Measurements from ENCODE around the gene RETREG1. TPM values are rescaled to one million over a fixed set of nuclear protein-coding genes. Genes with fewer than 3 reads are reported as not detected.

The RETREG1 gene
- total RNA-seq, 4 donors from 2014 or later = 0.51 to 12.5 (median 4.5) TPM

GRCh38 chr5:16525651-16526050 is 91.1 kb downstream of the RETREG1 start:
- no peak overlapping the region for H3K27ac ChIP-seq

GRCh38 chr5:16524286-16524685 is 92.5 kb downstream of the RETREG1 start:
- no peak overlapping the region for H3K4me3 ChIP-seq
- no peaks in the 10 kb centered on the region for H3K9me3 ChIP-seq
- TF ChIP-seq POLR2A (IDR thresholded peaks at IDR 0.05) (no peak), CTCF (IDR thresholded peaks at IDR 0.05) (no peak)
- intact Hi-C loops (cut with DNase I; ENCODE audit: low total_unique reads) = no loop called here
- no peaks in the 10 kb centered on the region for H3K36me3 ChIP-seq
- H3K27ac ChIP-seq = no peak overlapping the region
- no peaks in the 10 kb centered on the region for H3K27me3 ChIP-seq
- H3K4me1 ChIP-seq = no peaks in the 10 kb centered on the region
- no peak for DNase-seq

More at GRCh38 chr5:16525651-16526050, 91.1 kb downstream of the RETREG1 start:
- no peak for DNase-seq
- Histone ChIP-seq H3K4me3 (no peak overlapping the region), H3K36me3 (no peaks in the 10 kb centered on the region), H3K4me1 (no peaks in the 10 kb centered on the region), H3K27me3 (no peaks in the 10 kb centered on the region), H3K9me3 (no peaks in the 10 kb centered on the region)
- intact Hi-C loops (cut with DNase I; ENCODE audit: low total_unique reads) = no loop called here
- no peak for TF ChIP-seq POLR2A (IDR thresholded peaks at IDR 0.05)
- no peak for TF ChIP-seq CTCF (IDR thresholded peaks at IDR 0.05)

- Histone ChIP-seq H3K27ac (no peak overlapping the region), H3K9me3 (no peaks in the 10 kb centered on the region), H3K4me3 (no peak overlapping the region), H3K27me3 (no peaks in the 10 kb centered on the region), H3K36me3 (no peaks in the 10 kb centered on the region), H3K4me1 (no peaks in the 10 kb centered on the region)
- DNase-seq = no peak
- intact Hi-C loops (cut with DNase I; ENCODE audit: low total_unique reads) = no loop called here
- TF ChIP-seq POLR2A (IDR thresholded peaks at IDR 0.05) = no peak
- no peak for TF ChIP-seq CTCF (IDR thresholded peaks at IDR 0.05)
These were observed 95.0 kb downstream of the RETREG1 start for GRCh38 chr5:16521521-16522483.

GRCh38 chr5:16520841-16521240 is 96.0 kb downstream of the RETREG1 start:
- no peak overlapping the region for H3K4me3 ChIP-seq
- no peak overlapping the region for H3K27ac ChIP-seq
- DNase-seq = no peak
- no peaks in the 10 kb centered on the region for H3K9me3 ChIP-seq
- H3K27me3 ChIP-seq = no peaks in the 10 kb centered on the region
- TF ChIP-seq POLR2A (IDR thresholded peaks at IDR 0.05) (no peak), CTCF (IDR thresholded peaks at IDR 0.05) (no peak)
- H3K36me3 ChIP-seq = no peaks in the 10 kb centered on the region
- no peaks in the 10 kb centered on the region for H3K4me1 ChIP-seq
- intact Hi-C loops (cut with DNase I; ENCODE audit: low total_unique reads) = no loop called here

- TF ChIP-seq CTCF (IDR thresholded peaks at IDR 0.05) (no peak), POLR2A (IDR thresholded peaks at IDR 0.05) (no peak)
- Histone ChIP-seq H3K4me1 (no peaks in the 10 kb centered on the region), H3K27me3 (no peaks in the 10 kb centered on the region), H3K4me3 (no peak overlapping the region), H3K27ac (no peak overlapping the region), H3K36me3 (no peaks in the 10 kb centered on the region), H3K9me3 (no peaks in the 10 kb centered on the region)
- DNase-seq = no peak
- intact Hi-C loops (cut with DNase I; ENCODE audit: low total_unique reads) = no loop called here
These were observed 97.4 kb downstream of the RETREG1 start for GRCh38 chr5:16519435-16519834.
